HG02870 (cell line): ENCODE measurements around the gene VPS13D.

Experiments used
- ATAC-seq: cut with Tn5 transposase; IDR thresholded peaks from one replicate; pipeline ENCODE4 v1.9.1; 2021; ENCODE audit warnings: mild to moderate bottlenecking, moderate library complexity; ENCODE audit not compliant: unreplicated experiment

The VPS13D gene

DNA sequence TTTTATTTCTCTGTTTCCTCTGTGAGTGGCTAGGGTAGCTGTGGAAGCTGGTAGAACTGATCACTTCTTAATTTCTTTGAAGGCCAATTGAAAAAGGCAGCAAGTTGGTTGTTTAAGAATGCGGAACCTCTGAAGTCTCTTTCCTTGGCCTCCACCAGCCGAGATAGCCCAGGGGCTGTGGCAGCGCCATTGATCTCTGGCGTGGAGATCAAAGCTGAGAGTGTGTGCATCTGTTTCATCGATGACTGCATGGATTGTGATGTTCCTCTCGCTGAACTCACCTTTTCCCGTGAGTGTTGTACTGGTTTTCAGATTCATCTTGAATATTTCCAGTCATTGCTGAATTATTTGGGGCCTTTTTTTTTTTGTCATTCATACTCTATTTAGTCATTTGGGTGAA lies 97.7 kb downstream of the VPS13D start:
- no peak for ATAC-seq

DNA sequence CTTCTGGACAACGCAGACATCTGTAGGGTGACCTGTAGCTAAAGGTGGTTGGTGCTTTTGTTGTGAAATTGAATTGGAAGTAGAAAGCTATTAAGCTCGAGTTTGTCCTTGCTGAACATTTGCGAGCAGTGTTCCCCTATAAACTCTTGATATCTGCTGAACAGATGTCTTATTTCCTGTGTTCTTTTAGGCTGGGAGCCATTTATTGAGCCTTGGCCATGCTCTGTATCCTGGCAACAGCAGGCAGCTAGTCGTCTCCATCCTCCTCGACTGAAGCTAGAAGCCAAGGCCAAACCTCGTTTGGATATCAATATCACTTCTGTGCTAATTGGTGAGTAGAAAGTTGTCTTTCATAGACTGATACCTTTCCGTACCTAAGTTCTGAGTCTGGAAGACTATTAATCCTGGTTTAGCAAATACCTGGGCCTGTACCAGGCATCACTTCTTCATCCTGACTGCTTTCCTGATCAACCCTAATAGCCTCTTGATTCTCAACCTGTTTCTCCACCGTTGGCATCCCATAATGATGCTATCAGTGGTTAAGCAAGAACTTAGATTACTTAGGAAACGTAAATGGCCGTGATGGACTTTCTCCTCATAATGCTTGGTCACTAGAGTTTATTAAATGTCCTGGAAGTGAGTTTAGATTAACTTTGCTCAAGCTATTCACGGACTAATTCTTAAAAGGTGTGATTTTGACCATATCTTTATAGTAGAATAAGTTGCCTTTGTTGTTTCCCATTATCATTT lies 103.4 kb downstream of the VPS13D start:
- ATAC-seq, result no peak

DNA sequence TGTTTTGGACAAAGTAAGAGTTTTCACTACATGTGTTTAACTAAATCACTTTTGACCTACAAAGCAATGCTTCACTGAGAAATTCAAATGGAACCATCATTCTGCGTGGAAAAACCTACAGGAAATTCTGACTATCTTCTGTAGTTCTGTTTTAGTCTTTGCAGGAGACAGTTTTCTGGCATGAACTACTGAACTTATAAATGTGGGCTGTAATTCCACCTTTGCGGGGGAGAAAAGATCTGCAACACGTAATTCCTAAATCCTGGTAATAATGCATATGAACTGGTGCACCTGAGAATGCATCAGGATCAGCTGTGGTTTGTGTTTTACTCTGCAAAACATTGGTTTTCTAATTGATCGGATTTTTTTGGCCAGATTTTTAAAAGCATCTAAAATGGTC lies 106.0 kb downstream of the VPS13D start:
- no peak for ATAC-seq

DNA sequence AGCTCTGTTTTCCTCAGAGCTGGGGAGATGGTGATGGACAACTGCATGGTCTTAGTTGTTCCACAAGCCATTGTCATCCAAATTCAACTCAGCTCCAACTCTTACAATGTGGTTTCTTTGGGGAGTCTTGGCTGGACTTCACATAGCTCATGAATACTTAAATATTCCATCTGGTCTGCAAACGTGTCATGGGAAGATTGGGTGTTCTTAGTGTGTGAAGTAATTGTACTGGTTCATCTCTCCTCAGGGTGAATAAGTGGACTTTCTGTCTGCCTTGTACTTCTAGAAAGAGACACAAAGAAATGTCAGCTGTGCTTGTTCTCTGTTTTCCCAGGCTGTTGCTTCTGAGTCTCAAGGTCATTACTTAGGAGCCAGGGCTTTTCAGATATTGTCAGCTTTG lies 106.6 kb downstream of the VPS13D start:
- ATAC-seq, result no peak

DNA sequence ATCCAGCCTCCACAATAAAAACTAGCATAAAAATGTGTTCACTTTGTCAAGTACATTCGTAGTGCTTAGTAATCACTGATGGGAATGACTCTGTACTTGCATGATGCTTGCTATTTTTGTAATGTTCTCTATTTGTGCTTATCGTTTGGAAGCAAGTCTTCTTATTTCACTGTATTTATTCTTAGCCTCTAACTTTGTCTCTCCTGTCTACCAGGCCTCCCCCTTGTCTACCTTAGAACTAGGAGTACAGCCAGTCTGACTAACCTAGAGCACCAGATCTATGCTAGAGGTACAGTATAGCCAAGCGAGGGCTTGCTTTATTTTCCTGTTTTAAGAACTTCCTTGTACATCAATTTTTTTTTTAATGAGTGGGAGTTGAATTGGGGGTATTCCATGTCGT lies 108.2 kb downstream of the VPS13D start:
- no peak for ATAC-seq

- ATAC-seq, result no peak
Observed at GRCh38 chr1:12338823-12339222, 109.0 kb downstream of the VPS13D start.

- ATAC-seq, result no peak
Observed at GRCh38 chr1:12339396-12339795, 109.6 kb downstream of the VPS13D start.

- no peak for ATAC-seq
Observed at GRCh38 chr1:12339811-12340543, 110.1 kb downstream of the VPS13D start.

GRCh38 chr1:12340544-12340930 lies 110.7 kb downstream of the VPS13D start:
- no peak for ATAC-seq

- ATAC-seq, result no peak
Observed at GRCh38 chr1:12341667-12342066, 111.8 kb downstream of the VPS13D start.

- no peak for ATAC-seq
Observed at GRCh38 chr1:12342401-12343003, 112.7 kb downstream of the VPS13D start.

- no peak for ATAC-seq
Observed at GRCh38 chr1:12343823-12344487, 114.1 kb downstream of the VPS13D start.

GRCh38 chr1:12344596-12345349 lies 114.9 kb downstream of the VPS13D start:
- ATAC-seq, result no peak

DNA sequence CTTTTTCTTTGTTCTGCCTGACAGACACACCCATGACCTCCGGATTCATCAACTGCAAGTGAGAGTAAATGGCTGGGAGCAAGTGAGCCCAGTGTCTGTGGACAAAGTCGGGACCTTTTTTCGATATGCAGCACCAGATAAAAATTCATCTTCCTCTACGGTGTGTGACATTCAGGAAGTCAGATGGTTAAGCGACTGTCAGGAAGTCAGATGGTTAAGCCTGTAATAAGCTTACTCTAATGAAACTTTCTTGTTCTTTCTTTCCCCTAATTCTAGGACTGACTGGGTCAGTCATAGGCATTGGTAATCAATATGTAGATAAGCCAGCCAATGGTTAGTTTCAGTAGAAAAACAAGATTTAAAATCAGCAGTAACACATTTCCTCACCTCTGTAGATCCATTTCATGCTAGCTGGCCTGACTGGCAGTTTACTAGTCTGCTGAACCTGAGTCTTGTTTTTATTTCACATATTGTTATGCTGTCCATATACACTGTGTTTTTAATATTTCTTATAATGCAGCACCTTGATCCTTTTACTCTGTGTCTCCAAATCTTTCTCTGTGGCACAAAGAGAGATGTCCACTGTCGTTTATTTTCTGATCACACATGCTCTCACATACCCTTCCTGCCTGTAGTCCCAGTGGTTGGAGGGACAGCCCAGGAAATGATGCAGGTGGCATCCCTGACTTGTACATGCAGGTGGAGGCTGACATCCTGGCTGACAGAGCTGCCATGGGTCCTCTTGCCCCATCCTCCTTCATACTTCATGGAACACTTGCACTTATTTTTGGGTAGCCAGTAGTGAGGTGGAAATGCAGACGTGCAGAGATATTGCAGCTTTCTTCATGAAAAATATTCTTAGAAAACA lies 115.8 kb downstream of the VPS13D start:
- ATAC-seq, result no peak

- ATAC-seq, result no peak
Observed at GRCh38 chr1:12346483-12347151, 116.8 kb downstream of the VPS13D start.

- ATAC-seq, result no peak
Observed at GRCh38 chr1:12348113-12348512, 118.3 kb downstream of the VPS13D start.

DNA sequence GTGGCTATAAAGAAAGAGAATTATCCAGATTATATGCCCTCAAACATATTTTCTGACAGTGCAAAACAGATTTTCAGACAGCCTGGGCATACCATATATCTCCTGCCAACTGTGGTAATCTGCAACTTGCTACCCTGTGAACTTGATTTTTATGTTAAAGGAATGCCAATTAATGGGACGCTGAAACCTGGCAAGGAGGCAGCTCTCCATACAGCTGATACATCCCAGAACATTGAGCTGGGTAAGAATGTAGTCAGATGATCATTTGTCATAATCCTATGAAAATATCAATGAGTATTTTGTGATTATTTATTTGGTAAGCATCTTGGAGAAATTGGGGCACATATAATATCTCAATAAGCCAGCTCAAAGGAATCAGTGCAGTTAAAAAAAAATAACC lies 124.2 kb downstream of the VPS13D start:
- ATAC-seq, result no peak

- ATAC-seq, result no peak
Observed at GRCh38 chr1:12356004-12356890, 126.4 kb downstream of the VPS13D start.
